Heart right ventricle (tissue), 16 donors: Measurements from ENCODE around the gene FOXL2. TPM values are rescaled to one million over a fixed set of nuclear protein-coding genes. Genes with fewer than 3 reads are reported as not detected.
A peak's percentile ranks its signal among the peaks of the same experiment; 100 is the strongest.

Experiments used
- ATAC-seq, 8 donors: fragments of 200-7000 bp; cut with Tn5 transposase; one replicate each; pipeline ENCODE4 v1.9.1; 2020; ENCODE audit warnings: mild to moderate bottlenecking in 8 of 8, moderate library complexity in 8 of 8, moderate number of reproducible peaks in 1 of 8
- DNase-seq, 2 donors: peaks; one replicate each; pipeline ENCODE4 v3.0.0-alpha.2; 2020
- H3K27ac ChIP-seq, 10 donors: fragments of 200-600 bp; sonication (generic) in 2 of 10; one replicate each; pipeline versions ENCODE4 v1.5.0 to v1.8.0; 2020 to 2022; ENCODE audit warnings: mild to moderate bottlenecking in 3 of 10
- H3K27me3 ChIP-seq, 7 donors: fragments of 200-600 bp; one replicate each; pipeline ENCODE4 v1.8.0; 2021 to 2022; ENCODE audit warnings: mild to moderate bottlenecking in 2 of 7
- H3K36me3 ChIP-seq, 9 donors: fragments of 200-600 bp; sonication (generic) in 1 of 9; one replicate each; pipeline versions ENCODE4 v1.5.0 to v1.8.0; 2020 to 2022; ENCODE audit warnings: mild to moderate bottlenecking in 2 of 9
- H3K4me1 ChIP-seq, 9 donors: fragments of 200-600 bp; sonication (generic) in 1 of 9; one replicate each; pipeline versions ENCODE4 v1.5.0 to v1.8.0; 2020 to 2022; ENCODE audit warnings: mild to moderate bottlenecking in 4 of 9
- H3K4me3 ChIP-seq, 10 donors: fragments of 200-600 bp; sonication (generic) in 2 of 10; one replicate each; pipeline versions ENCODE4 v1.5.0 to v1.8.0; 2020 to 2022; ENCODE audit warnings: mild to moderate bottlenecking in 7 of 10, moderate library complexity in 2 of 10
- H3K9me3 ChIP-seq, 11 donors: fragments of 200-600 bp in 10 of 11; sonication (generic) in 2 of 11; one replicate each; pipeline versions ENCODE4 v1.5.0 to v1.8.0; 2013 to 2022; ENCODE audit warnings: mild to moderate bottlenecking in 2 of 11, control low read depth in 1 of 11, moderate library complexity in 1 of 11
- WGBS, 2 donors: extraction: QIAGEN DNeasy Blood & Tissue Kit; methylation state at CpG; one replicate each; pipeline ENCODE4 v1.1.7; 2013; ENCODE audit warnings: inconsistent platforms in 1 of 2; 5-methylcytosine and 5-hydroxymethylcytosine counted together
- intact Hi-C, 10 donors: fragments of 100-400 bp; cut with DNase I; formaldehyde crosslinking; loops; one replicate each; pipeline versions ENCODE4 v1.11.1 to v1.14.2; 2022
- polyA plus RNA-seq, 2 donors: library from polyadenylated mRNA; stranded (reverse); fragments of 200-250 nt; gene quantifications; one replicate each; pipeline ENCODE4 v1.2.3, GENCODE V29; 2013
- total RNA-seq, 10 donors: library from RNA; stranded (reverse); fragmentation: NEBNext Ultra II Directional in 3 of 10; extraction: Animal tissue kit (Norgen Biotek cat#: 25700) in 3 of 10; gene quantifications; one replicate each; pipeline versions ENCODE4 v1.2.1 to v1.2.4, GENCODE V29; 2021 to 2023
- TF ChIP-seq, protein P1 (sequence below), 9 donors: fragments of 200-600 bp; sonication (generic) in 2 of 9; IDR thresholded peaks; one replicate each; pipeline versions ENCODE4 v1.5.0 to v1.8.0; 2021 to 2022; ENCODE audit warnings: antibody characterized with exemption in 9 of 9, mild to moderate bottlenecking in 5 of 9, moderate library complexity in 1 of 9
- donor health status: Arrhythmogenic right ventricular cardiomyopathy.
- donor health status: ischemic (EF 13 %, LVEDD 7.1; RV severe dilation, severe dysfunction).
- donor health status: healthy with polysubstance abuse.
- donor health status: DM: no; HTN: yes; CAD: no.
- donor health status: DM: no; HTN: no; CAD: no.
- donor health status: ischemic (EF 25% LVEDD 6.9; RV normal size, moderate dysfunction).
- donor health status: ischemic (EF 25% LVEDD 5.7; RV mildly dilated, moderate dysfunction).
- donor health status: healthy.
- donor health status: DM: yes; HTN: yes; CAD: no.
- donor health status: Ischemic cardiomyopathy.
- donor health status: ischemic (EF 35%, LVEDD 5.7; RV mildly dilated, moderate dysfunction).
- donor health status: nonischemic (EF 11% LVEDD 7.7; RV severe dilation, severe dysfunction).
- donor health status: DM: yes; HTN: yes; CAD: no.
- donor health status: PGD.
- donor health status: ischemic (EF 29% LVEDD 5.4; RV normal size, mild dysfunction).
- donor health status: nonischemic (EF 23%, LVEDD 6.1; RV moderate dilation, normal function).

FOXL2 gene
- total and polyA plus RNA-seq, 12 donors, result 0.12 TPM; not detected in 11

DNA sequence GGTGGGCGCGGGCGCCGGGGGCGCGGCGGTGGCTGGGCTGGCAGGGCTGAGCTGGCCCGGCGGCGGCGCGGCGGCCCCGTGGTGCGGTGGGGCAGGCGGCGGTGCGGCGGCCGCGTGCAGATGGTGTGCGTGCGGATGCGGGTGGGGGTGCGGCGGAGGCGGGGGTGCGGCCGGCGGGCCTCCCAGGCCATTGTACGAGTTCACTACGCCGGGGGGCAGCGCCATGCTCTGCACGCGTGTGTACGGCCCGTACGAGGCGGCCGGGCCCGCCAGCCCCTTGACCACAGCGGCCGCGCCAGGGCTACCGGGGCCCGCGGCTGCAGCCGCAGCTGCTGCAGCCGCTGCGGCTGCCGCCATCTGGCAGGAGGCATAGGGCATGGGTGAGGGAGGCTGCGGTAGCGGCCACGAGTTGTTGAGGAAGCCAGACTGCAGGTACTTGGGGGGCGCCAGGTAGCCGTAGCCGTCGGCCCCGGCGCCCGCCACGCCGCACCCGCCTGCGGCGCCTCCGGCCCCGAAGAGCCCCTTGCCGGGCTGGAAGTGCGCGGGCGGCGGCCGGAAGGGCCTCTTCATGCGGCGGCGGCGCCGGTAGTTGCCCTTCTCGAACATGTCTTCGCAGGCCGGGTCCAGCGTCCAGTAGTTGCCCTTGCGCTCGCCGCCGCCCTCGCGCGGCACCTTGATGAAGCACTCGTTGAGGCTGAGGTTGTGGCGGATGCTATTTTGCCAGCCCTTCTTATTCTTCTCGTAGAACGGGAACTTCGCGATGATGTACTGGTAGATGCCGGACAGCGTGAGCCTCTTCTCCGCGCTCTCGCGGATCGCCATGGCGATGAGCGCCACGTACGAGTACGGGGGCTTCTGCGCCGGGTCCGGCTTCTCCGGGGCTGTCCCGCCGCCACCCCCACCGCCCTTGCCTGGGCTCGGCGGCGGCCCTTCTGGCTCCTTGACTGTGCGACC lies 951 bp downstream of the FOXL2 start:
- Histone ChIP-seq H3K4me3 (peak overlapping the region; percentile 15 to 59 (median 50)), H3K27me3 (peaks cover 67 to 100% (median 99%) of the 10 kb centered on the region in 7 donors), H3K36me3 (no peaks in the 10 kb centered on the region), H3K4me1 (peaks cover 13 to 50% (median 41%) of the 10 kb centered on the region in 9 donors), H3K9me3 (no peaks in the 10 kb centered on the region), H3K27ac (no peak overlapping the region)
- intact Hi-C loops, result no loop called here
- 1 to 2% methylated on average over 86 to 120 of the region's 120 CpGs for WGBS, 2 donors
- DNase-seq (peak in 1 of 2 donors; percentile 15), ATAC-seq (no peak)
- TF ChIP-seq, protein P1, sequence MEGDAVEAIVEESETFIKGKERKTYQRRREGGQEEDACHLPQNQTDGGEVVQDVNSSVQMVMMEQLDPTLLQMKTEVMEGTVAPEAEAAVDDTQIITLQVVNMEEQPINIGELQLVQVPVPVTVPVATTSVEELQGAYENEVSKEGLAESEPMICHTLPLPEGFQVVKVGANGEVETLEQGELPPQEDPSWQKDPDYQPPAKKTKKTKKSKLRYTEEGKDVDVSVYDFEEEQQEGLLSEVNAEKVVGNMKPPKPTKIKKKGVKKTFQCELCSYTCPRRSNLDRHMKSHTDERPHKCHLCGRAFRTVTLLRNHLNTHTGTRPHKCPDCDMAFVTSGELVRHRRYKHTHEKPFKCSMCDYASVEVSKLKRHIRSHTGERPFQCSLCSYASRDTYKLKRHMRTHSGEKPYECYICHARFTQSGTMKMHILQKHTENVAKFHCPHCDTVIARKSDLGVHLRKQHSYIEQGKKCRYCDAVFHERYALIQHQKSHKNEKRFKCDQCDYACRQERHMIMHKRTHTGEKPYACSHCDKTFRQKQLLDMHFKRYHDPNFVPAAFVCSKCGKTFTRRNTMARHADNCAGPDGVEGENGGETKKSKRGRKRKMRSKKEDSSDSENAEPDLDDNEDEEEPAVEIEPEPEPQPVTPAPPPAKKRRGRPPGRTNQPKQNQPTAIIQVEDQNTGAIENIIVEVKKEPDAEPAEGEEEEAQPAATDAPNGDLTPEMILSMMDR (IDR thresholded peaks at IDR 0.05), result peak in 1 of 9 donors; percentile 15

DNA sequence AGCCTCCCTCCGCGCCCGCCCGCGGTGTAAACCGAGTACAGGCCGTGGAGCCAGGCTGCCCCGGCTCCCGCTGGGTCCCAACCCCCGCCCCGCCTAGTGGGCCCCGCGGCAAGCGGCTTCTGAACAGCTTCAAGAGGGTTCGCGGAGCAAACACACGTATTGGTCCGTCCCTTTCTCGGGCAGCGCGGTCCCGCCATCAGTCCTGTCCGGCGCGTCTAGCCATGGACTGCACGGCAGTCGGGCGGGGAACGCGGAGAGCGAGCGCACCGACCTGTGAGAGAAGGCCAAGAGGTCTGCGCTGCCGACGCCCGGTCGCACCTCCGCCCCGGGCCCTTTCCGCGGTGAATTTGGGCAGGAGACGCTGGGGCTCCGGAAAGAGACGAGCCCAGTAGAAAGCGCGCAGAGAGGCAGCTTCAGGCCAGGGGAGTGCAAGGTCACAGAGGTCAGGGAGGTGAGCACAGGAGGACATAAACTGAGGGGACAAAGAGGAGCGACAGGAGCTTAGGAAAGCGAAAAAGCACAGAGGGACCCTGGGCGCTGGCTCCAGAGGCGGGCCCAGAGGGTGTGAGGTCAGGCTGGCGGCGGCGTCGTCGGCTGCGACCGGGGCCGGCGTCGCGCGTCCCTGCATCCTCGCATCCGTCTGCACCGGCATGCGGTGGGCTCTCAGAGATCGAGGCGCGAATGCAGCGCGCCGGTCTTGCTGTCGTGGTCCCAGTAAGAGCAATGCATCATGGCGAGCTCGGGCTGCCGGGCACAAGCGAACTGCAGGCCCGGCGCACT lies 1.8 kb downstream of the FOXL2 start:
- peak overlapping the region in 8 of 10 donors; percentile 15 to 32 (median 20) for H3K4me3 ChIP-seq
- H3K36me3 ChIP-seq, result no peaks in the 10 kb centered on the region
- TF ChIP-seq, protein P1 (IDR thresholded peaks at IDR 0.05), result no peak
- H3K27ac ChIP-seq, result no peak overlapping the region
- DNase-seq (no peak), ATAC-seq (no peak)
- H3K9me3 ChIP-seq, result no peaks in the 10 kb centered on the region
- intact Hi-C loops, result loop anchor here in 1 of 10 donors (5.0 kb wide), 1 partner anchor 382 kb away; no protein-coding TSS in a partner anchor
- H3K27me3 ChIP-seq, result peaks cover 75 to 100% (median 99%) of the 10 kb centered on the region in 7 donors
- H3K4me1 ChIP-seq, result peaks cover 13 to 46% (median 37%) of the 10 kb centered on the region in 9 donors
- 2 to 3% methylated on average over 73 to 80 of the region's 80 CpGs for WGBS, 2 donors

DNA sequence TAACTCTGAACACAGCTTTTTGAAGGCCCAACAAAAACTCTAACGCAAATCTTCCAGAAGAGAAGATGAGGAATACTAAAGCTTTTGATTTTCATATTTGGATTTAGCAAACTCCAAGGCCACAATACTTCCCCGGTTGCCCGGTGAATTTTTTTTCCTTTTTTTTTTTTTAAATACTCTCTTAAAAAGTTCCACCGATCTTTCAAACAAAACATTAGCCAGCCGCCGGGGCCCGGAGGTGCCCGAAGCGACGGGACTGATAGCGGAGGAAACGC lies 2.3 kb downstream of the FOXL2 start:
- Histone ChIP-seq H3K9me3 (no peaks in the 10 kb centered on the region), H3K36me3 (no peaks in the 10 kb centered on the region), H3K27me3 (peaks cover 81 to 100% (median 99%) of the 10 kb centered on the region in 7 donors), H3K27ac (no peak overlapping the region), H3K4me1 (peaks cover 14 to 46% (median 37%) of the 10 kb centered on the region in 9 donors), H3K4me3 (peak overlapping the region in 6 of 10 donors; percentile 15 to 32 (median 28))
- ATAC-seq, result no peak
- TF ChIP-seq, protein P1 (IDR thresholded peaks at IDR 0.05), result no peak
- no peak for DNase-seq
- intact Hi-C loops, result loop anchor here in 1 of 10 donors (5.0 kb wide), 1 partner anchor 383 kb away; no protein-coding TSS in a partner anchor
- 5 to 11% methylated on average over 12 of the region's 12 CpGs for WGBS, 2 donors
